GM18873 (cell line): ENCODE measurements around the gene SUPT3H.

Experiments used
- ATAC-seq: cut with Tn5 transposase; IDR thresholded peaks from one replicate; pipeline ENCODE4 v1.9.1; 2021; ENCODE audit warnings: mild to moderate bottlenecking, moderate library complexity, moderate number of reproducible peaks; ENCODE audit not compliant: unreplicated experiment, low FRiP score

Gene SUPT3H

GRCh38 chr6:44972709-44973108, 405.0 kb downstream of the SUPT3H start:
- ATAC-seq, result no peak

DNA sequence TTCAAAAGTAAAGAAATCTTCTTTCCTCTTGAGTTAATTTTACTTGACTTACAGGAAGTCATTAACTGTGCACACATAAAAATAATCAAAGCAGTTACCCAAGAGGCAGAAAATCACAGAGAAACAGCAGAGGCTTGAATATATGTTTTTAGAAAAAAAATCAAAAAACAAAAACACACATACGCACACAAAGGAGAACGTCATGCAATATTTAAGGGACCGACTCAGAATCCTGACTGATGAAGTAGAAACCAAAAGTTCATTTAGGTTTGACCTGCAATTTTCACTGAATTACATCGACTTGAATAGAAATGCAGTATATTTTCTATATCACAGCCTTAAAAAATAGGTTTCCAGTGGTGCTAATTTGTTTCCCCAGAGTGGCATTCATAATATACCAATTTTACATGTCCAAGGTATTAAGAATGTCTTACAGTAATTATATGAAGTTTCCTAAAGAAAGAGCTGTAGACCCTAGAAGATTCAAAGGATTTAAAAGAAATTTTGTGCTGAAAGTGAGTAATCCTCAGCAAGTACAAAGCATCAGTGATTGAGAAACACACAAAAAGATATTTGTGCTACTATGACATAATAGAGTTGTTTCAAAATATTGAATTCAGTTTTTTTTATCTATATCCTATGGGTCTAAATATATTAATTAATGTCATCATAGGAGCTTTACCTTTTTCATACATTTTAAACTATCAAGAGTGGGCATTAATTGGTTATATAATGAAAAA, 408.1 kb downstream of the SUPT3H start:
- no peak for ATAC-seq

DNA sequence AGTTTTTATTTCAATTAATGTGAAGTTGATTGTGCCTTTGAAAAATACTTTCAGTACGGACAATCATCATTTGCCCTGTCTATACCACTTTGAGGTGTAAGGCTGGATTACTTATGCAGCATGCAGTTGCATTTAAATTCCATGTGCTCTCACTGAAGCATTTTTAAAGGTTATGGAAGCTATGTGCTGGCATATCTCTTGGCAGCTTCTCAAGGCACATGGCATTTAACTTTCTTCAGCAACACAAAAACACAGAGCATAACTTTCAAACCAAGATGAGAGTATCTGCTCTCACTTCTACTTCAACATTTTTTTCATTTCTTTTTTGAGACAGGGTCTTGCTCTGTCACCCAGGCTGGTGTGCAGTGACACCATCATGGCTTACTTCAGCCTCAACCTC, 410.3 kb downstream of the SUPT3H start:
- no peak for ATAC-seq

DNA sequence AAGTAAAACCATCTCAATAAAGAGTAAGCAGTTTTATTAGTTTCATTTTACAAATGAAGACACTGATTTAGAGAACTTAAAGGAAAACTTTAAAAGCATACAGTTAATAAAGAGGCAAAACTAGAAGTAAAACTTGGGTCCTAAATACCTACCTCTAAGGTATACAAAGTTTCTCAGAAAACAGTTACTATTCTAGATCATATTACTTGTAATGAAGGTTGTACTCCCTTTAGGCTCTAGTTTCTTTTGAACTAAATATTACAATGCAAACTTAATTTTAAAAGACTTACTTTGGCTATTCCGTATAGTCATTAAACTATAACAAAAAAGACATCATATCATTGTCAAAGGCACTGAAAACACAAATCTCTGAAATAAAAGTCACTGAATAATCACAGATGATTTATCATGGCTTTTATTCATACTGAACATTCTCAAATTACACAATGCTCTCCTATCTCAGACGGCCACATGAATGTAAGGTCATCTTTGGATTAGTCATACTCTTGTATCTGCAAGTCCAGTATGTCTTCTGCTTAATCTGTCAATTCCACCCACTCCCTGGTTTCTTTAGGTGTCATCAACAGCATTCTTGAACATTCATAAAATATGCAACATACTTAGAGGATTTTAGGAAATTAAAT, 411.2 kb downstream of the SUPT3H start:
- no peak for ATAC-seq

DNA sequence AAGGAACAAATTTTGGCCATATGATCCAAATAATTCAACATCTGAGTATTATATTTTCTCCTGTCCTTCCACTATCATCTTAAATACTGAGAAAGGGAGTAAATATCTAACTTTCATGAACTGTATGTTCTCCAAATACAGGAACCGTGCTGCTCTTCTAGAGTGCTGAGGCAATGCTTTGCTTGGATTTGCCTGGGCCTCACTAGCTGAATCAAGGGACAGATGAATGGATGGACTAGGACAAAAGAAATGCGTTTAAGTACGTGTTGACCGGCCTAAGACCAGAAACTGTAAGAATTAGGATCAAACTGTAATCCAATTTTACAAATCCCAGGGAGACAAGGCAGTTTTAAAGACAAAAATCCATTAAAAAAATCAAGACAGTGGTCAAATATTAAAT, 412.0 kb downstream of the SUPT3H start:
- ATAC-seq, result no peak

DNA sequence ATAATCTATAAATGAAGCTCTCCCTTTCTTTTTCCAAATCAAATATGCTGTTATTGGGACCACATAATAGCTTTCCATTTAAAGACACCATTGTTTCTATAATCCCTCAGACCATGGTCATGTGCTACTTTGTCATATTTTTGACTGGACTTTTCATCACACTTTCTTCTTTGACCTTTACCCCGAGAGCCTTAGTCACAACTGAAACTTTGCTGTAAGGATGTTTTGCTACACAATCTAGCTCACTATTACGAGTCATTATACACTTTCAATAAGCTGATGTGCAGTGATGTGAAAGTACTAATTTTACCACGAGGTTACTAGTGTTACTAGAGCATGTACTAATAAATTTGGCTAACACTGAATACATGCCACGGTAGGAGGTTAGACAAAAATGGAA, 416.8 kb downstream of the SUPT3H start:
- no peak for ATAC-seq

DNA sequence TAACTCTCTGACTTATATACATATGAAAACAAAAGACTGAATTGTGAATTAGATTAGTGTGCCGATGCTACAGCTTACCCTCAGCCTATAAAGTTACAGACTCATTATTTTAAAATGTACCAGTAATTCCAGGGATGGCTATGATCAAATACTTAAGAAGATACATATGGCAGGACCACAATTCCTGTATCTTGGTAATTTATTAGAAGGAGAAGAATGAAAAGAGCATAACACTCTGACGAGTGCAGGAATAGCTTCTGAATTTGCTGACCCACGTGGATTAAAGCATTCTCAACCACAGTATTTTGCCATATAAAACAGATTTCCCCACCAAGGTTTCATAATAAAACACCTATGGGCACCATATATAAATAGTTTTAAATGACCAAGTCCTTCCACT, 418.1 kb downstream of the SUPT3H start:
- no peak for ATAC-seq

DNA sequence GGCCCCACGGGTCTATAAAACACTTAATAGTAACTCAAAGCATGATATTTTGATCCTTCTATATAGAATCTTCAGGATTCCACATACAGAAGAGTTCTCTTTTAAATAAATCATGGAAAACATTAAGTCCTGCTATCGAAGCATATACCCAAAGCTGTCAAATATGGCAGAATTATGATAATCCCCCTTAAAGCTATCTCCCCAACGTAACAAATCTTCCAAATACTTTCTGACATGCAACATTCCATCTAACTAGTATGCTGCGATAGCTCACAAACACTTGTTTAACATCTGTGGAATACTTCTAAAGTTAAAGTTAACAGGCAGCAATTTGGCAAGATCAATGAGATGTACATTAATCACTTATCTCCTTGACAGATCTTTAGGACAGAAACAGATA, 420.6 kb downstream of the SUPT3H start:
- no peak for ATAC-seq

- no peak for ATAC-seq
Measured at GRCh38 chr6:44956396-44956795, 421.3 kb downstream of the SUPT3H start.

GRCh38 chr6:44955145-44955544, 422.6 kb downstream of the SUPT3H start:
- no peak for ATAC-seq

- ATAC-seq, result no peak
Measured at GRCh38 chr6:44954281-44954680, 423.5 kb downstream of the SUPT3H start.

GRCh38 chr6:44951253-44951747, 426.4 kb downstream of the SUPT3H start:
- no peak for ATAC-seq

GRCh38 chr6:44949596-44950201, 428.0 kb downstream of the SUPT3H start:
- no peak for ATAC-seq

DNA sequence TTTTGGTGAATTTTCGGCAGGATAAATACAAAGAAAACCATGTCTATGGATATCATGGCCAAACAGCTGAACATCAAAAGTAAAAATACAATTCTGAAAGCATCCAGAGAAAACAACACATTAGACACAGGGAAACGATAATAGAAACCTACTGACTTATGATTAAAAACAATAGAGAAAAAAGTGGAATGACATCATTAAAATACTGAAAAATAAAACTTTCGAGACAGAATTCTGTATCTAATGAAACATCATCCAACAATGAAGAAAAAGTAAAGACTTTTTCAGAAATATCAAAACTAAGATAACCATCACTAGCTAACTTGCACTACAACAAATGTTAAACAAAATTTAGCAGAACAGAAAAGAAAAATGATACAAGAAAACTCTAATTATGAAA, 434.2 kb downstream of the SUPT3H start:
- ATAC-seq, result no peak

- no peak for ATAC-seq
Measured at GRCh38 chr6:44942798-44943197, 434.9 kb downstream of the SUPT3H start.

DNA sequence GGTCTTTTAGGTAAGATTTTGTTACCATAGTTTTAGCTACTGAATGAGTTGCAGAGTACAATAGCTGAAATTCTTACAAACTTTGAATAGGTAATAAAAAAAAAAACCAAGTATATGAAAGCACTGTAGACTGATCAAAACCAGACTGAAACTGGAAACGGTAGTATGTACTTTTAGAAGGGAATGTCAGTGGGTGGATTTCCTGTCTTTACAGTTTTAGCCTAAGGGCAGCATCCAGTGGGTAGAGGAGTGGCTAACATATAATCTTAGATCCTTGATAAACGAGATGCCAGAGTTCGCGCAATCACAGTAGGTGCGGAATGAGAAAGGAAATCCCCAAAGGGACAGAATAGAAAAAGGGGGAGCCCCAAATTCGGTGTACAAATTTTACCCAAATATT, 435.5 kb downstream of the SUPT3H start:
- ATAC-seq, result no peak

- ATAC-seq, result no peak
Measured at GRCh38 chr6:44940367-44940766, 437.4 kb downstream of the SUPT3H start.

GRCh38 chr6:44935693-44936300, 441.9 kb downstream of the SUPT3H start:
- ATAC-seq, result no peak

GRCh38 chr6:44933108-44933507, 444.6 kb downstream of the SUPT3H start:
- no peak for ATAC-seq

DNA sequence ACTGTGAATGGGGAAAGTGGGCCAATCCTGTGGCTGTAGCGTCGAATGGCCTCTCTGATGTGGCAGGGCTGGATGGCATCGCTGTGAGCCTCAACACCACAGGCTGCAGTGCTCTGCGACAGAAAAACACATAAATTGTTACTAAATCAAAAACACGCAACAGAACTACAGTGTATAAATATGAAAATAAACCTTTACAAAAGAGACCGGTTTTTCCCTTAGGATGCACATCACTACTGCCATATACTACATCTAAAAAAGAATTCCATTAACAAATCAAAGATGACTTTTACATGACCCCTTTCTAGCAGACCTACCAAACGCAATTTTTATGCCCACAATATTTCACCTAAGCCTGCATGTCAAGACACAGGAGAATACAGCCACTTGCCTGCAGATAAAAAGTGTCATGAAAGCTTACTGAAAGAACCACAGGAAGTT, 445.1 kb downstream of the SUPT3H start:
- no peak for ATAC-seq

DNA sequence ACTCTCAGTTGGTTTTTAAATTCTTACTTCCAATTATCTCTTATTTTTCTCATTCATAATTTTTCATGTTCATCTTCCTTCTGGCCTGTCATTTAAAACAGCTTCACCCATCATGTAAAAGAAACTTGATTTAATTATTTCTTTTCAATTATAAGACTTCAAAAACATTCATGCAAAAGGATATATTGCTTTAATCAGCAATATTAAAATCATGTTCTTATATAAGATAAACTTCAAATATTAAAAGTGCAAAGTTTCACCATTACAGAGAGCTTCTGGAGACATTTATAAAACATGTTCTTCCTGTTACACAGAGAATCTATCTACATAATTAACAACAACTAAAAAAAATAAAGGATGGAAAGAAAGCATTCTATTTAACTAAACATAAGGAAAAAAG, 446.3 kb downstream of the SUPT3H start:
- no peak for ATAC-seq
